Stimulated activated memory B cell treated with anti-CD40 and anti-IgM and Interleukin-4, amounts not matched to agents 10 μg/mL and 1 μg/mL and 100 μg/mL, for 72 hours (primary cell): ENCODE data around the gene LCN1.

Source experiments
- ATAC-seq: fragments of 150-1000 bp; cut with Tn5 transposase; 2 replicates; pipeline ENCODE4 v1.10.0; 2021
- H3K27ac Mint-ChIP-seq: one replicate; pipeline ENCODE4 v1.8.0; 2022; ENCODE audit warnings: mild to moderate bottlenecking, mixed read lengths
- H3K27me3 Mint-ChIP-seq: one replicate; pipeline ENCODE4 v1.8.0; 2022; ENCODE audit warnings: mixed read lengths
- H3K36me3 Mint-ChIP-seq: one replicate; pipeline ENCODE4 v1.8.0; 2022; ENCODE audit warnings: mixed read lengths
- H3K4me1 Mint-ChIP-seq: one replicate; pipeline ENCODE4 v1.8.0; 2022; ENCODE audit warnings: mixed read lengths
- H3K4me3 Mint-ChIP-seq: one replicate; pipeline ENCODE4 v1.8.0; 2022; ENCODE audit warnings: mild to moderate bottlenecking, moderate library complexity, mixed read lengths
- H3K9me3 Mint-ChIP-seq: one replicate; pipeline ENCODE4 v1.8.0; 2022; ENCODE audit warnings: mixed read lengths

LCN1 gene

DNA sequence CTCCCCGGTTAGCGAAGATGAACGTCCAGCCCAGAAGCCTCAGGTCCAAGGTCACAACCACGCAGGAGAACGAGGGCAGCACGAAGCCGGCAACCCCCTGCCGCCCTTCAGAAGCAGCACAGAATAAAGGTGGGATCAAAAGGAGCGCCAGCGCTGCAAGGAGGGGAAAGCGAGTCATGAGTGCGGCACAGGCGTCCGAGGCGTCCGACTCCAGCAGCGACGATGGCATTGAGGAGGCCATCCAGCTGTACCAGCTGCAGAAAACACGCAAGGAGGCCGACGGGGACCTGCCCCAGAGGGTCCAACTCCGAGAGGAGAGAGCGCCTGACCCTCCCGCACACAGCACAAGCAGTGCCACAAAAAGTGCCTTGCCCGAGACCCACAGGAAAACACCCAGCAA is 35.9 kb upstream of the LCN1 start:
- ATAC-seq = no peak
- Mint-ChIP-seq H3K4me1 (peaks cover 4% of the 10 kb centered on the region), H3K27ac (no peak overlapping the region), H3K4me3 (no peak overlapping the region), H3K36me3 (peaks cover 25% of the 10 kb centered on the region), H3K9me3 (no peaks in the 10 kb centered on the region), H3K27me3 (peaks cover 22% of the 10 kb centered on the region)

DNA sequence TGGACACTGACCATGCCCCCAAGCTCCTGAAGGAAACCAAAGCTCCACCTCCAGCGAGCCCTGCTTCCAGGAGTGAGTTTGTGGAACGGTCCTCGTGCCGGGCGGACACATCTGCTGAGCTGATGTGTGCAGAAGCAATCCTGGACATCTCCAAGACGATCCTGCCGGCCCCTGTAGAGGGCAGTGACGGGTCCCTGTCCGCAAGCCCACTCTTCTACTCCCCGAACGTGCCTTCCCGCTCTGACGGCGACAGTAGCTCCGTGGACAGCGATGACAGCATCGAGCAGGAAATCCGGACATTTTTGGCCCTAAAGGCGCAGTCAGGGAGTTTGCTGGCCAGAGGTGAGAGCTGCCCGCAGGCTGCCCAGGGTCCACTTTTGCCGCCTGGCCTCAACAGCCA is 35.4 kb upstream of the LCN1 start:
- H3K9me3 Mint-ChIP-seq = no peaks in the 10 kb centered on the region
- no peak for ATAC-seq

DNA sequence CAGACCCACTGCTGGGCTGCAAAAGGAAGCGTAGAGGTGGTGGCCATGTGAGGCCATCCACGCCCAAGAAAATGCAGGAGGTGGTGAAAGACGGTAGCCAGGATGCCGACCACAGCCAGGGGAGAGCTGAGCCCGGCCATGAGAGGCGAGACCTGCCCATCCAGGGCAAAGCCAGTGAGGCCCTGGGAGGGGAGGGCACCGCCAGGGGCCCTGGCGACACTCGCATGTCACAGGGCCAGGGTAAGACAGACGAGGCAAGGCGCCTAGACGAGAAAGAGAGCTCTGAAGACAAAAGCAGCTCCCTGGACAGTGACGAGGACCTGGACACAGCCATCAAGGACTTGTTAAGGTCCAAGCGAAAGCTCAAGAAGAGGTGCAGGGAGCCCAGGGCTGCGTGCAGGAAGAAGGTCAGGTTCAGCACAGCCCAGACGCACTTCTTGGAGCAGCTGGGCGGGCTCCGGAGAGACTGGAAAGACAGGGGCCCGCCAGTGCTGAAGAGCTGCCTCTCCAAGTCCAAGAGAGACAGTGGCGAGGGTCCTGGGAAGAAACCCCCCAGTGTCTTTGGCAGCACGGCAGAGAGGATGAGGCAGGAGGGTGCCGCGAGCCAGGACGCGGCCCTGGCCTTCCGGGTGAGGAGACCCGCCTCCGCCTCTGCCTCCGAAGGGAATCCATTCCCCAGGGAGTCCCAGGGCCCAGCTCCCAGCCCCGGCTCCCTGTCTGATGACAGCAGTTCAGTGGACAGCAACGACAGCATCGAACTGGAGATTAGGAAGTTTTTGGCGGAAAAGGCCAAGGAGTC is 34.8 kb upstream of the LCN1 start:
- Mint-ChIP-seq H3K27me3 (peaks cover 22% of the 10 kb centered on the region), H3K4me3 (no peak overlapping the region), H3K27ac (no peak overlapping the region), H3K9me3 (no peaks in the 10 kb centered on the region), H3K36me3 (peaks cover 25% of the 10 kb centered on the region), H3K4me1 (no peaks in the 10 kb centered on the region)
- ATAC-seq = no peak

More for the DNA sequence above, 35.4 kb upstream of the LCN1 start:
- H3K4me1 Mint-ChIP-seq = no peaks in the 10 kb centered on the region
- no peak overlapping the region for H3K4me3 Mint-ChIP-seq
- no peak overlapping the region for H3K27ac Mint-ChIP-seq
- H3K27me3 Mint-ChIP-seq = peaks cover 22% of the 10 kb centered on the region
- H3K36me3 Mint-ChIP-seq = peaks cover 25% of the 10 kb centered on the region

DNA sequence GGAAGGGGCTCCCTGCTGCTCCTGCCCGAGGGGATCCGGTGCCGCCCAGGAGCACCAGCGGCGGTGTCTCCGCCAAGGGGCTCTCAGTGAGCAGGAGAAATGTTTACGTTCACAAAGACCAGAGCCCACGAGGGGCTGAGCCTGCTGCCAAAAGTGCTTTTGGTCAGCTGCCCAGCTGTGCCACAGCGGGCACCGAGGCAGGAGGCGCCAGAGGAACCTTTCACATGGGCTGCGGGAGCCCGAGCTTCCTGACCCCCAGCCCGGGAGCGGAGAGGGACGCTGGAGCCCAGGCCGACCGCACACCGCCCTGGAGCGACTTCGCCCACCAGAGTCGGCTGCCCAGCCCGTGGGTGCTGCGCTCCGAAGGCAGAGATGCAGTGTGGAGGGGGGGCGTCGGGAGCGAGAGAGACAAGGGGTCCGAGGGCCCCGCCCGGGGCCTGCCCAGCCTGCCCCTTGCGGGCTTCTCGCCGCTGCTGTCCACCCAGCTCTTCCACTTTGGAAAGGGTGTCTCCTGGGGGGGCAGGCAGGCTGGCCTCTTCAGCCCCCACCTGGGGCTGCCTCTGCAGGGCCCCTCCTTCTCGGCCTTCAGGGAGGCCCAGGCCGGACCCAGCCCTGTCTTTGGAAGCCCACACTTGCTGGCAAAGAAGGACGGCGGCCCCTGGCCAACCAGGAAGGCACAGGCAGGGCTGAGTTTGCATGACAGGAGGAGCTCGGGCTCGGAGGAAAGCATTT is 33.8 kb upstream of the LCN1 start:
- H3K4me1 Mint-ChIP-seq = no peaks in the 10 kb centered on the region
- no peak overlapping the region for H3K27ac Mint-ChIP-seq
- no peak overlapping the region for H3K4me3 Mint-ChIP-seq
- H3K9me3 Mint-ChIP-seq = no peaks in the 10 kb centered on the region
- ATAC-seq = no peak
- peaks cover 25% of the 10 kb centered on the region for H3K36me3 Mint-ChIP-seq
- peaks cover 22% of the 10 kb centered on the region for H3K27me3 Mint-ChIP-seq

DNA sequence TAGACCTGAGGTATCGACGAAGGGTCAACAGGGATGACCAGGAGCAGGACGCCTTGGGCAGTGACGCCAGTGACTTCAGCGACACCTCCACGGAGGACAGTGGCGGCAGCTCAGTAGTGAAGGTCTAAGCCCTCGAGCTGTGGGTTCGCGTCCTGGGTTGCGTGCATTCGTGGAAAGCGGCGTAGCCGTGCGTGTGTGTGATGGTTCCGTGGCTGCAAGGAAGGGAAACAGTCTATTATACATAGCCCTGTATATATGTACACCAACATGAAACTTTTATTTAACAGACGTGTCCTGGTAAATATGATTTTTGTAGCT is 33.3 kb upstream of the LCN1 start:
- H3K4me3 Mint-ChIP-seq = no peak overlapping the region
- H3K9me3 Mint-ChIP-seq = no peaks in the 10 kb centered on the region
- no peak for ATAC-seq
- H3K27me3 Mint-ChIP-seq = peaks cover 22% of the 10 kb centered on the region
- no peak overlapping the region for H3K27ac Mint-ChIP-seq
- peaks cover 25% of the 10 kb centered on the region for H3K36me3 Mint-ChIP-seq
- H3K4me1 Mint-ChIP-seq = no peaks in the 10 kb centered on the region

DNA sequence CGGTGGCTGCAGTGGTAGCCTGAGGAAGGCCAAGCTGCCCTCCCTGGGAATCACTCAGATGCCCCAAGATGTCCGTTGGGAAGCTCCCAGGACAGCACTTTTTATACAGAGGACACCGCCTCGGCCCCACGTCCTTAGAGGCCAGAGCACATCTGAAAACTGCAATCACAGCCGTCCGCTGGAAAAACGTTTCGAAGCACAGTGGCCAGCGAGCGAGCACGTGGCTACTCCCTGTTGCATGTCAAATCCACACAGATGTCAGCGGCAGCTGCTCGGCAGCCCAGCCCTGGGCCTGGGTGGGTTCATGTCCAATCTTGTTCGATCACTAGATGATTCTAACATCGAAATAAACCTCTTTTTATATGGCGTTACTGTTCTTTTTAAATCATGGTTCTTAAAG is 32.7 kb upstream of the LCN1 start:
- H3K4me3 Mint-ChIP-seq = no peak overlapping the region
- H3K27me3 Mint-ChIP-seq = peaks cover 22% of the 10 kb centered on the region
- no peaks in the 10 kb centered on the region for H3K4me1 Mint-ChIP-seq
- H3K9me3 Mint-ChIP-seq = no peaks in the 10 kb centered on the region
- peaks cover 25% of the 10 kb centered on the region for H3K36me3 Mint-ChIP-seq
- ATAC-seq = no peak
- H3K27ac Mint-ChIP-seq = no peak overlapping the region

DNA sequence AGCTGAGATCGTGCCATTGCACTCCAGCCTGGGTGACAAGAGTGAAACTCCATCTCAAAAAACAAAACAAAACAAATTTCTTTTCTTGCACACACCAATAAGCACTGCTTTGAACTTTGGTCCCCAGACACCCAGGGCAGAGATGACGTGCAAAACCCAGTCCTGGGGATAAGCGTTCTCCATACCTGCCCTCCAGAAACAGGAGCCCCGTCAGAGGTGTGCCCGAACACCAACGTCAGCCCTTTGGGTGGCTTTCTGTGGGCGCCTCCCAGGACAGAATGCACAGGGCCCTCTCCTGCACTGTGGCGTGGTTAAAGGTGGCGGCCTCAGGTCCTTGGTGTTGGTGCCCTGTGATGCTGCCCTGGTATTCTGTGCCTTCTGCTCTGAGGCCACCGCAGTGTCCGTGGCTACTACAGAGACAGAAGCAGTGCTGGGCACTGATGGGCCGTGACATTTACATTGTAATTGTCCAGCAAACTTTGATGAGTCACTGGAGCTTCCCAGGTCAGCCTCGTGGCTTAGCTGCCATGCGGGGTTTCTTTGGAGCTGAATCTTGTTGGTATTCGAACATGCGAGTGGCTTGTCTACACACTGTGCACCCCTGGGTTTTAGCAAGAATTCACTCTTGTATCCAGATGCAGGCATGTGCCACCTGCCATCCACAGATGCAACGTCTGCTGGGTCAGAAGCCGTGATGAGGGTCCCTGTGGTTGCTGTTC is 31.9 kb upstream of the LCN1 start:
- peaks cover 23% of the 10 kb centered on the region for H3K36me3 Mint-ChIP-seq
- H3K27ac Mint-ChIP-seq = no peak overlapping the region
- H3K4me3 Mint-ChIP-seq = no peak overlapping the region
- H3K4me1 Mint-ChIP-seq = no peaks in the 10 kb centered on the region
- no peaks in the 10 kb centered on the region for H3K9me3 Mint-ChIP-seq
- peaks cover 22% of the 10 kb centered on the region for H3K27me3 Mint-ChIP-seq
- no peak for ATAC-seq

DNA sequence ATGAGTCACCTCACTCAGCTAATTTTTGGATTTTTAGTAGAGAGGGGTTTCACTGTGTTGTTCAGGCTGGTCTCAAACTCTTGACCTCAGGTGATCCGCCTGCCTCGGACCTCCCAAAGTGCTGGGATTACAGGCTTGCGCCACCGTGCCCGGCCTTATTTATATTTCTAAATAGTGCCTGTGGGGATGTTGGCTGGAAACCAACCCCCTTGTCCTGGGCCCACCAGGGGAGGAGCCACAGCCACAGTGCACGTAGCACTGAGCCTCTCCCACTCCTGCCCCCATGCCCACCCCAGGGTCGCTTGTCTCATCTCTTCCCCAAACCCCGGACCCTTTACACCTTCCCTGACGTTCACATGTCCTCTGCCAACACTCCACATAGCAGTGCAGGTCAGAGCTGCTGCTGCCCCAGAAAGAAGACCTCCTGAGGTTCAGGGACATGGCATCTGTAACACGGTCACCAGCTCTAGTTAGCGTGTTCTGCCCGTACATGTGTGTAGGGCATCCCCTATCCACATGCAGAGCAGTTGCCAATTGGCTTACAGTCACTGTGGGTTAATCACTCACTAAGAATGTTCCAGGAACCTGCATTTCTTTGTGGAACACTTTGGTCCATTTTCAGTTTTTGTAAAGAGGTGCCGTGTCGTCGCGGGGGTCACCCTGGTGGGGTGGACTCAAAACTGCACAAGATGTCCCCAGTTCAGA is 30.9 kb upstream of the LCN1 start:
- Mint-ChIP-seq H3K27ac (no peak overlapping the region), H3K36me3 (peaks cover 13% of the 10 kb centered on the region), H3K4me3 (no peak overlapping the region), H3K9me3 (no peaks in the 10 kb centered on the region), H3K4me1 (no peaks in the 10 kb centered on the region), H3K27me3 (peaks cover 14% of the 10 kb centered on the region)
- no peak for ATAC-seq

DNA sequence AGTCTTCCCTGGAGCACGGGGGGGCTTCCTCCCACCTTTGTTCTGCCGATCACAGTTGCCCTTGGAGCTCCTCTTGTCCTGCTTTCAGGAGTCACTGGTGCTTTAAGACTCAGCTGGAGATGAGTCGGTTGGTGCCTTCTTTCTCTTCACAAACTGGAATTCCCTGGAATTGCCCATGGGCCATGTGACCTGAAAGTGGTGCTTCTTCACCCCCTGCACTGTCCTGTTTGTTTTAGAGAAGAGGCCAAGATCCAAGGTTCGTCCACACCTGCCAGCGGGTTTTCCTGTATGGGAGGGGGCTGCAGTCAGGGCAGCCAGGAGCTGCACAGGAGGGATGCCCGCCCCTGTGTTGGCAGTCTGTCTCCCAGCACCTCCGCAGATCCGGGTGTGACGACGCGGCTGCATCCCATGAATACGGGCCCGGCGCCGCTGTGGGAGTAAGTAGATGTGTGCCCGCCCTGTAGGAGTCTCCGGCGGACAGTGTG is 30.2 kb upstream of the LCN1 start:
- Mint-ChIP-seq H3K27me3 (peaks cover 8% of the 10 kb centered on the region), H3K27ac (no peak overlapping the region), H3K9me3 (no peaks in the 10 kb centered on the region), H3K36me3 (peaks cover 9% of the 10 kb centered on the region), H3K4me3 (no peak overlapping the region), H3K4me1 (no peaks in the 10 kb centered on the region)
- ATAC-seq = no peak

DNA sequence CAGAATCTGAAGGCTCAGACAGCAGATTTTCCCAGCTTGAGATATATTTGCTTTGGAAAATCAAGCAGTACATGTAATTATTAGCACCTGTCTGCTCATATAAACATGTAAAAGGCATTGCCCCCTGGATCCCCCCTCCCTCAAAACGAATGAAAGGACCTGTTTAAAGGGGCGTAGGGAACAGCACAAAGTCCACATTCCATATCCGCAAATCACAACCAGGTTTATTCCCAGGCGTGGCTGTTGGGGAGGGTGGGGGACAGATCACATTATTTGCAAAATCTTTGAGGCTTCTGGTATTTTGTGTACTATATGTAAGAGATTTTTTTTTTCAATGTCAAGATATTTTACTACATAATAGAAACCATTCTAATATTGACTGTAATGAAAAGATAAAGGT is 29.5 kb upstream of the LCN1 start:
- Mint-ChIP-seq H3K4me3 (no peak overlapping the region), H3K36me3 (peaks cover 2% of the 10 kb centered on the region), H3K4me1 (no peaks in the 10 kb centered on the region), H3K27ac (no peak overlapping the region), H3K9me3 (no peaks in the 10 kb centered on the region), H3K27me3 (peaks cover under 1% of the 10 kb centered on the region)
- ATAC-seq = no peak

DNA sequence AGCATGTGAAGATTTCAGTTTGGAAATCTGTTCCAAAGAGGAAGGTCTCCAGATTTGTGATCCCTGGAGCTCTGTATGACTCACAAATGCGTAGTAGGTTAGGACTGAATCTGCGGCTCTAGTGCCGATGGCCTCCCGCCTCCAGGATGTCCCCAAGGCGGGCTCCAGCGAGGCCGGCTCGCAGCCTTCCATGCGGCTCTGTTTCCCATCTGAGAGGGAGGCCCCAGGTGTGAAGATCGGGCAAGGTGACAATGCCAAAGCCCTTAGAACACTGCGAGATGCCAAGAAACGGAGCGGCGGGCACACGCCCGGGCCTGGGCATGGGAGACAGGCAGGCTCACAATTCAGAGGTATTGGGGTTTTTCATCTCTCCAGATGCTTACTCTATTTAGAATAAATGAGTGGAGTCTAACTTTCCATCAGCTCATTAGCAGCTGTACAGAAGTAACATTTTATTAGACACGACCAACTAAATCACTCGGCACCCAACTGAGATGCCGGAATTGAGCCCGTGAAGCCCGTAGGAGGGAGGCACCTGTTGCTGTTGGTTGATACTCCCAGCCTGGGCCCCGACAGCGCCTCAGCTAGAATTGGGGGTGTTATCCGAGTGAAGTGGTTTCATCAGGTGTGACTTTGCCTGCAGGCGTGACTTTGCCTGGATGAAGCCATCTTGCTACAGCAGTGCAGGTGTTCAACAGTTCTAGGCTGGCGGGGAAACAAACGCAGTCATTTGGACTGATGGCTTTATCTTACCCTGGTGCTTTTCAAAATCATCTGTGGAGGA is 28.2 kb upstream of the LCN1 start:
- no peaks in the 10 kb centered on the region for H3K36me3 Mint-ChIP-seq
- H3K27ac Mint-ChIP-seq = no peak overlapping the region
- no peaks in the 10 kb centered on the region for H3K4me1 Mint-ChIP-seq
- peaks cover 9% of the 10 kb centered on the region for H3K27me3 Mint-ChIP-seq
- ATAC-seq = no peak
- no peaks in the 10 kb centered on the region for H3K9me3 Mint-ChIP-seq
- no peak overlapping the region for H3K4me3 Mint-ChIP-seq

DNA sequence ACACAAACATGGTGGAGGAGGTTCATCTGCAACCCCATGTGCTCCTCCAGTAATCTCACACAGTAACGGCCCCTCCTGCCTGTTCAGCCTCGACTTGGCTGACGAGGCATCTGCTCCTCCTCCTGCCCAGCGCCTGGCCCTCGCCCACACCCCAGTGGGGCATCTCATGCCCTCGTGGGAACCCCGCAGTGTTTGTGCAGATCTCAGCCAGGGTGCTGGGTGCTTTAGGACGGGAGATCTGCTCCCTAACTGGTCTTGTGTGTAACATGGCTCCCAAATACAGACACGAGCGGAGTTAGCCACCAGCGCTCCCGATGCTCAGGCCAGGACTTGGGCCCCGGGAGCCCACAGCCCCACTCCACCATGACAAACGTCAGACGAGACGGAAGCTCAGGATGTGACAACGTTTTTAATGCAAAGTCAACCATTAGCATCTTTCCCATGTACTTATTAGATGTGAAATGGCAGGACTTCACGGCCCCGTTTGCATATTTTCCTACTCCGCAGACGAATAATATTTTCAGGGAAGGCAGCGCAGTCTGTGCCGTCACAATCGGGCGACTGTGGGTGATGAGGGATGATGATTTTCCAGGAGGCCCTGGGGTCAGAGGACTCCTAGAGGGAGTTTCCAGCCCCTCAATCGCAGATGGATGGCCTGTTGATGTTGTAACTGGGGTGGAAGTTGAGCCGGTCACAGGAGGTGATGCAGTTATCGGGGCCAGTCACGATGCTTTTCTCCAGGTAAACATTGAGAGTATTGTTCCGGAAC is 26.3 kb upstream of the LCN1 start:
- H3K27me3 Mint-ChIP-seq = peaks cover 14% of the 10 kb centered on the region
- H3K9me3 Mint-ChIP-seq = no peaks in the 10 kb centered on the region
- no peak for ATAC-seq
- no peak overlapping the region for H3K4me3 Mint-ChIP-seq
- H3K4me1 Mint-ChIP-seq = peaks cover 9% of the 10 kb centered on the region
- H3K36me3 Mint-ChIP-seq = no peaks in the 10 kb centered on the region
- H3K27ac Mint-ChIP-seq = no peak overlapping the region

DNA sequence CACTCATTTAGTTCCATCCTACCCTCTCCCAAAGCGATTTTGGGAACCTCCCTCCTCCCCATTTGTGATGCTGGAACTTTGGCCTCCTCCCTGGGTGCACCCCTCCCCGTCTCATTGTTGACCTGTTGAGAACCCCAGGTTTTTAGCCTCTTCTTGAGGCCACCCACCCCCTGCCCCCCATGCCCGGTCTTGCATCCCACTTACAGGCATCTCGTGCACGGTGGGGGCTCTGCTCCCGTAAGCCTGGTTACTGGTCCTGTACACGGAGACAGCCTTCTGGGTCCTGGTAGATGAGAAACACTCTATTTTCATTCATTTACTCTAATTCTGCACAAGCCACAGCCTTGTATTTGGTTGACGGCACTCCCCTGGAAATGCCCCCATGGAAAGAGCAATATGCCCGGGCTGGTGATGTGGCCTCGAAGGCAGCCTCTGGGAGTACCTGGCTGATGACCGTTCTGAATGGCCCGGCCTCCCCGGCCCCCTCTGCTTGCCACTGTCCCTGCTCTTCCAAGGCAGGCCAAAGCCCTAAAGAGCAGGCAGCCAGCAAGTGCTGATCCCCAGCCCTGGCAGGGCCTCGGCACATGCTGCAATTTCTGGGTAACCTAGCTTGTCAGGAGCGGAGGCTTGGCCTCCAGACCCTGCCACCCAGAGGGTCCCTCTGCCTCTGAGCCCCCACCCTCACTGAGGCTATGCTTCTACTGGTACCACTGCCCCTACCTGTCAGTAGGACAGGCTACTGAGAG is 22.7 kb upstream of the LCN1 start:
- Mint-ChIP-seq H3K4me3 (no peak overlapping the region), H3K27ac (no peak overlapping the region), H3K9me3 (no peaks in the 10 kb centered on the region), H3K4me1 (peaks cover 25% of the 10 kb centered on the region), H3K36me3 (peaks cover 20% of the 10 kb centered on the region), H3K27me3 (peaks cover 14% of the 10 kb centered on the region)
- ATAC-seq = no peak
